ENCODE measurements around the gene PTPRN2.

PTPRN2 gene

DNA sequence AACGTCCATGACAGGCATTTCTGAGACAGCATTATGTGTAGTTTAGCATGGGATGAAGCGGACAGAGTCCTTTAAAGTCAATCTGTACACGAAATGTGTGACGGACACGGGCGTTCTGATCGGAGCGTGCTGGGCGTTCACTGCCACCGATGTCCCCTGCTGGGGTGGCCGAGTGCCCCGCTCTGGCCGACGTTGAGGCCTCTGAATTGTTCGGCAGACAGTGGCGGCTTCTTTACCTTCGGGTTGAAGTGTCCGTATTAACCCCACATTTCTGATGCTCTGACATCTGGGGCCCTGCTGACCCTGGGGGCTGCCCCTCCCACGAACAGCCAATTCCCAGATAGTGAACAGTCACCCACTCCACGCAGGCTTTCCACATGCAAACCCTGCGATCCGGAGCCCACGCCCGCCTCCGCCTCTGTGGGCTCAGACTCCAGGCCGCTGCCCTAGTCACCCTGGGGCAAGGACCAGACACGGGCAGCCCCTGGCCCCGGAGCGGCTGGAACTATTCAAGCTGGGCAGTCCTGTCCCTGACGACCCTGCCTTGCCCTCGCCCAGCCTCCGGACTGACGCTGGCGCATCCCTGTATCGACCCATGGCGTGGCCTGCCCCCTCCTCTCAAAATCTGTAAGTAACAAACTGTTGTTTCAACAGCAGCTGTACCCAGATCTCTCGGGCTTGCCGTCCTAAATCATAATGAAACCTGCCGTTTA is 445.7 kb downstream of the PTPRN2 start:
- DNase-seq (ENCODE audit: extremely low spot score), result no peak
- POLR2A ChIA-PET, result no interaction called here
- TF ChIP-seq PKNOX1 (IDR thresholded peaks at IDR 0.05) (no peak), ARNT (IDR thresholded peaks at IDR 0.05) (no peak), BHLHE40 (IDR thresholded peaks at IDR 0.05; ENCODE audit: borderline replicate concordance) (no peak), SUZ12 (IDR thresholded peaks at IDR 0.05) (no peak), TARDBP (IDR thresholded peaks at IDR 0.05) (no peak), ELF4 (IDR thresholded peaks at IDR 0.05) (no peak), SP1 (IDR thresholded peaks at IDR 0.05) (no peak), FOXA1 (IDR thresholded peaks at IDR 0.05) (no peak), HDGF (IDR thresholded peaks at IDR 0.05; ENCODE audit: borderline replicate concordance) (no peak), NFRKB (IDR thresholded peaks at IDR 0.05) (no peak), CTBP1 (IDR thresholded peaks at IDR 0.05; ENCODE audit: borderline replicate concordance) (no peak), LEF1 (IDR thresholded peaks at IDR 0.05; ENCODE audit: borderline replicate concordance) (no peak), ZNF384 (IDR thresholded peaks at IDR 0.05) (no peak), FOXM1 (IDR thresholded peaks at IDR 0.05; ENCODE audit: borderline replicate concordance) (no peak)
- CTCF ChIA-PET, result no interaction called here

- ChIA-PET CTCF (no interaction called here), POLR2A (no interaction called here)
- TF ChIP-seq FOXM1 (IDR thresholded peaks at IDR 0.05; ENCODE audit: borderline replicate concordance) (no peak), ZNF384 (IDR thresholded peaks at IDR 0.05) (no peak), SP1 (IDR thresholded peaks at IDR 0.05) (no peak), TARDBP (IDR thresholded peaks at IDR 0.05) (no peak), PKNOX1 (IDR thresholded peaks at IDR 0.05) (no peak), HDGF (IDR thresholded peaks at IDR 0.05; ENCODE audit: borderline replicate concordance) (no peak), SUZ12 (IDR thresholded peaks at IDR 0.05) (no peak), ELF4 (IDR thresholded peaks at IDR 0.05) (no peak), NFRKB (IDR thresholded peaks at IDR 0.05) (no peak), ARNT (IDR thresholded peaks at IDR 0.05) (no peak), LEF1 (IDR thresholded peaks at IDR 0.05; ENCODE audit: borderline replicate concordance) (no peak), L3MBTL2 (conservative IDR thresholded peaks at IDR 0.05) (no peak), FOXA1 (IDR thresholded peaks at IDR 0.05) (no peak), FOXK2 (IDR thresholded peaks at IDR 0.05) (no peak)
- no peak for DNase-seq (ENCODE audit: extremely low spot score)
Measured at GRCh38 chr7:158141221-158141582, 446.4 kb downstream of the PTPRN2 start.

DNA sequence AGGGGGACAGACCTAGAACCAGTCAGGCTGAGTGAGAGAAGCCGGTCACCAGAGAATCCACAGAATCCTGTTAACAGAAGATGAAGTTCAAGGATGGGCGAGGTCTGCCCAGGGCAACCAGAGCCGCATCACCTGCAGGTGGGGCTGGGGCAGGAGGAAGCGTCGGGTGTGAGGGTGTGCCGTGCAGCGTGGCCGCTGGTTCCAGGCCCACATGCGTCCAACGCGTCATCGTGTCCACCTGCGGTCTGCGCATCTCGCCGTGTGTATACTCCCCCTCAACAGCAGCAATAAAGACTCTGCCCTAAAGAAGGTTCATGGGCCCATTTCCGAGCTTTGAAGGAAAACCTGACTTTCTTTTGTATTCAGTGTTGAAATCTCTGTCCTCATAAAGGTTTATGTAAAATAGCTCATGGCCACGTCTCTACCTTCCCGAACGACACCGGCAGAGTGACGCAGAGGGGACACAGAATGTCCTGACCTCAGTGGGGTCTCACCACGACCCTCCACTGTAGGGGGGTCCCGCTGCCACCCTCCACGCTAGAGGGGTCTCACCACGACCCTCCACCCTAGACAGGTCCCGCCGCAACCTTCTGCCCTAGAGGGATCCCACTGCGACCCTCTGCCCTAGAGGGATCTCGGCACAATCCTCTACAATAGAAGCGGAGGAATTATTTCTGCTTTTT is 446.9 kb downstream of the PTPRN2 start:
- TF ChIP-seq SP1 (IDR thresholded peaks at IDR 0.05), result no peak
- no peak for TF ChIP-seq FOXM1 (IDR thresholded peaks at IDR 0.05; ENCODE audit: borderline replicate concordance)
- TF ChIP-seq CTBP1 (IDR thresholded peaks at IDR 0.05; ENCODE audit: borderline replicate concordance), result no peak
- TF ChIP-seq TARDBP (IDR thresholded peaks at IDR 0.05), result no peak
- TF ChIP-seq ARNT (IDR thresholded peaks at IDR 0.05), result no peak
- no peak for TF ChIP-seq PKNOX1 (IDR thresholded peaks at IDR 0.05)
- TF ChIP-seq HDGF (IDR thresholded peaks at IDR 0.05; ENCODE audit: borderline replicate concordance), result no peak
- TF ChIP-seq SUZ12 (IDR thresholded peaks at IDR 0.05), result no peak
- TF ChIP-seq FOXA1 (IDR thresholded peaks at IDR 0.05), result no peak
- TF ChIP-seq L3MBTL2 (conservative IDR thresholded peaks at IDR 0.05), result no peak
- no peak for TF ChIP-seq ZNF384 (IDR thresholded peaks at IDR 0.05)
- TF ChIP-seq ELF4 (IDR thresholded peaks at IDR 0.05), result no peak
- no peak for TF ChIP-seq FOXK2 (IDR thresholded peaks at IDR 0.05)
- no peak for TF ChIP-seq NFRKB (IDR thresholded peaks at IDR 0.05)
- no peak for TF ChIP-seq BHLHE40 (IDR thresholded peaks at IDR 0.05; ENCODE audit: borderline replicate concordance)
- TF ChIP-seq LEF1 (IDR thresholded peaks at IDR 0.05; ENCODE audit: borderline replicate concordance), result no peak
- ChIA-PET POLR2A (no interaction called here), CTCF (no interaction called here)
- DNase-seq (ENCODE audit: extremely low spot score), result no peak

GRCh38 chr7:158139499-158139898 is 448.1 kb downstream of the PTPRN2 start:
- no peak for DNase-seq (ENCODE audit: extremely low spot score)
- no peak for TF ChIP-seq LEF1 (IDR thresholded peaks at IDR 0.05; ENCODE audit: borderline replicate concordance)
- no peak for TF ChIP-seq FOXK2 (IDR thresholded peaks at IDR 0.05)
- no peak for TF ChIP-seq CTBP1 (IDR thresholded peaks at IDR 0.05; ENCODE audit: borderline replicate concordance)
- TF ChIP-seq ARNT (IDR thresholded peaks at IDR 0.05), result no peak
- no peak for TF ChIP-seq FOXM1 (IDR thresholded peaks at IDR 0.05; ENCODE audit: borderline replicate concordance)
- no peak for TF ChIP-seq SUZ12 (IDR thresholded peaks at IDR 0.05)
- no peak for TF ChIP-seq ELF4 (IDR thresholded peaks at IDR 0.05)
- ChIA-PET CTCF (no interaction called here), POLR2A (no interaction called here)

DNA sequence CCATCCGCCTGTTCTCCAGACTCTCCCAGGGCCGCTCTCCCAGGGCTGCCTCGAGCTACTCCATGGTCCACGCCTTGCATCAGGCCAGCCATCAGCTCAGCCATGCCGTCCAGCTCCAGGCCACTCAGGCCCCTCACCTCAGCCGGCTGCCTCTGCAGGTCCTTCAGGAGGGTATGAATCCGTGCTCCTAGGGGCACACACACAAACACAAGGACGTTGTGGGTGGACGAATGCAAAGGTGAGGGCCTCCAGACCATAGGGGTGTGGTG is 449.4 kb downstream of the PTPRN2 start:
- POLR2A ChIA-PET, result no interaction called here
- no peak for DNase-seq (ENCODE audit: extremely low spot score)
- CTCF ChIA-PET, result no interaction called here
- TF ChIP-seq SUZ12 (IDR thresholded peaks at IDR 0.05), result no peak
- no peak for TF ChIP-seq BHLHE40 (IDR thresholded peaks at IDR 0.05; ENCODE audit: borderline replicate concordance)
- no peak for TF ChIP-seq TARDBP (IDR thresholded peaks at IDR 0.05)
- TF ChIP-seq LEF1 (IDR thresholded peaks at IDR 0.05; ENCODE audit: borderline replicate concordance), result no peak
- no peak for TF ChIP-seq ELF4 (IDR thresholded peaks at IDR 0.05)
- TF ChIP-seq ZNF384 (IDR thresholded peaks at IDR 0.05), result no peak
- TF ChIP-seq FOXA1 (IDR thresholded peaks at IDR 0.05), result no peak
